ENCODE data around the gene LARP4B. TPM values are rescaled to one million over a fixed set of nuclear protein-coding genes. Genes with fewer than 3 reads are reported as not detected.

LARP4B gene
- total RNA-seq, 4 donors from 2014 or later = 50.2 to 77.5 (median 57.0) TPM

- intact Hi-C loops (cut with DNase I; ENCODE audit: low total_unique reads) = no loop called here
- TF ChIP-seq POLR2A (IDR thresholded peaks at IDR 0.05) (no peak), CTCF (IDR thresholded peaks at IDR 0.05) (no peak)
- peak in 1 of 2 donors; percentile 49 for DNase-seq (ENCODE audit: low spot score in 2 of 2)
- H3K4me3 ChIP-seq (ENCODE audit: low read depth, poor library complexity, severe bottlenecking) = no peak overlapping the region
- WGBS, 2 donors = 96 to 97% methylated on average over 7 of the region's 7 CpGs
Measured at GRCh38 chr10:791639-792038, 139.9 kb downstream of the LARP4B start.

- intact Hi-C loops (cut with DNase I; ENCODE audit: low total_unique reads) = no loop called here
- peak in 1 of 2 donors; percentile 79 for DNase-seq (ENCODE audit: low spot score in 2 of 2)
- no peak overlapping the region for H3K4me3 ChIP-seq (ENCODE audit: low read depth, poor library complexity, severe bottlenecking)
- no peak for TF ChIP-seq POLR2A (IDR thresholded peaks at IDR 0.05)
- TF ChIP-seq CTCF (IDR thresholded peaks at IDR 0.05) = no peak
- 81 to 86% methylated on average over 20 to 25 of the region's 25 CpGs for WGBS, 2 donors
Measured at GRCh38 chr10:790821-791551, 140.5 kb downstream of the LARP4B start.

GRCh38 chr10:789831-790701 lies 141.4 kb downstream of the LARP4B start:
- intact Hi-C loops (cut with DNase I; ENCODE audit: low total_unique reads) = no loop called here
- peak in 1 of 2 donors; percentile 84 for DNase-seq (ENCODE audit: low spot score in 2 of 2)
- TF ChIP-seq POLR2A (IDR thresholded peaks at IDR 0.05) = no peak
- no peak for TF ChIP-seq CTCF (IDR thresholded peaks at IDR 0.05)
- H3K4me3 ChIP-seq (ENCODE audit: low read depth, poor library complexity, severe bottlenecking) = no peak overlapping the region
- WGBS, 2 donors = 71 to 82% methylated on average over 27 to 29 of the region's 30 CpGs

GRCh38 chr10:788796-789748 lies 142.4 kb downstream of the LARP4B start:
- WGBS, 2 donors = 27 to 48% methylated on average over 37 to 38 of the region's 50 CpGs

More at GRCh38 chr10:788796-789748, 142.4 kb downstream of the LARP4B start:
- no peak overlapping the region for H3K4me3 ChIP-seq (ENCODE audit: low read depth, poor library complexity, severe bottlenecking)
- intact Hi-C loops (cut with DNase I; ENCODE audit: low total_unique reads) = no loop called here
- peak; percentile 47 to 94 for DNase-seq (ENCODE audit: low spot score in 2 of 2)
- no peak for TF ChIP-seq CTCF (IDR thresholded peaks at IDR 0.05)
- TF ChIP-seq POLR2A (IDR thresholded peaks at IDR 0.05) = no peak
